Forelimb muscle (tissue), 1 donor: ENCODE measurements around the gene PALLD. TPM values are rescaled to one million over a fixed set of nuclear protein-coding genes. Genes with fewer than 3 reads are reported as not detected.

ENCODE experiments used
- DNase-seq: peaks from one replicate; pipeline ENCODE4 v3.0.0-alpha.2; 2013; ENCODE audit warnings: low read depth
- polyA plus RNA-seq: library from polyadenylated mRNA; unstranded; fragments of 120-200 nt; gene quantifications from one replicate; pipeline ENCODE4 v1.2.1, GENCODE V29; 2013; ENCODE audit not compliant: insufficient read length

Gene PALLD
- polyA plus RNA-seq, 1 donor: 167 TPM

- DNase-seq: no peak
Observed at GRCh38 chr4:168759321-168759720, 262.5 kb downstream of the PALLD start.

GRCh38 chr4:168759959-168760527 is 263.2 kb downstream of the PALLD start:
- DNase-seq: no peak

- peak; percentile 55 for DNase-seq
Observed at GRCh38 chr4:168761066-168761465, 264.2 kb downstream of the PALLD start.

GRCh38 chr4:168765322-168765721 is 268.5 kb downstream of the PALLD start:
- no peak for DNase-seq

- no peak for DNase-seq
Observed at GRCh38 chr4:168765726-168766125, 268.9 kb downstream of the PALLD start.

GRCh38 chr4:168766604-168767316 is 269.9 kb downstream of the PALLD start:
- no peak for DNase-seq

GRCh38 chr4:168769416-168769815 is 272.6 kb downstream of the PALLD start:
- no peak for DNase-seq

- no peak for DNase-seq
Observed at GRCh38 chr4:168769837-168770236, 273.0 kb downstream of the PALLD start.

GRCh38 chr4:168771251-168771650 is 274.4 kb downstream of the PALLD start:
- DNase-seq: no peak

GRCh38 chr4:168773388-168774195 is 276.7 kb downstream of the PALLD start:
- DNase-seq: no peak

- DNase-seq: no peak
Observed at GRCh38 chr4:168776382-168776781, 279.5 kb downstream of the PALLD start.

- no peak for DNase-seq
Observed at GRCh38 chr4:168777277-168777965, 280.6 kb downstream of the PALLD start.

- no peak for DNase-seq
Observed at GRCh38 chr4:168781341-168781740, 284.5 kb downstream of the PALLD start.

- no peak for DNase-seq
Observed at GRCh38 chr4:168781926-168782325, 285.1 kb downstream of the PALLD start.

- no peak for DNase-seq
Observed at GRCh38 chr4:168782439-168782838, 285.6 kb downstream of the PALLD start.

- DNase-seq: no peak
Observed at GRCh38 chr4:168784786-168785461, 288.1 kb downstream of the PALLD start.

- no peak for DNase-seq
Observed at GRCh38 chr4:168787334-168787733, 290.5 kb downstream of the PALLD start.

GRCh38 chr4:168787801-168788595 is 291.1 kb downstream of the PALLD start:
- DNase-seq: no peak

GRCh38 chr4:168790898-168791297 is 294.0 kb downstream of the PALLD start:
- no peak for DNase-seq

- no peak for DNase-seq
Observed at GRCh38 chr4:168791376-168791775, 294.5 kb downstream of the PALLD start.

- no peak for DNase-seq
Observed at GRCh38 chr4:168793542-168793941, 296.7 kb downstream of the PALLD start.
